ENCODE results near the gene PELI1. TPM values are rescaled to one million over a fixed set of nuclear protein-coding genes. Genes with fewer than 3 reads are reported as not detected.

Gene PELI1
- total and polyA plus RNA-seq, 2 experiments from 2014 or later = 2.8 to 7.8 TPM

GRCh38 chr2:64124571-64124970 lies 19.6 kb downstream of the PELI1 start:
- peaks cover 6% of the 10 kb centered on the region; the same call in 1 of the 2 replicates for H3F3A ChIP-seq (ENCODE audit: insufficient read depth)
- DNase-seq = no peak
- no peaks in the 10 kb centered on the region for H4K20me1 ChIP-seq (ENCODE audit: insufficient read depth)
- in situ Hi-C loops (cut with MboI) = no loop called here
- peaks cover 14% of the 10 kb centered on the region for H3K4me1 ChIP-seq (ENCODE audit: insufficient read depth)
- no peaks in the 10 kb centered on the region for H3K36me3 ChIP-seq (ENCODE audit: low read depth)
- TF ChIP-seq EZH2phosphoT487 (IDR thresholded peaks at IDR 0.05; ENCODE audit: insufficient read depth, low read depth) = no peak
- no peak for TF ChIP-seq EZH2 (IDR thresholded peaks at IDR 0.05; ENCODE audit: insufficient read depth, poor library complexity, severe bottlenecking)
- no peak overlapping the region for H3K9ac ChIP-seq
- peaks cover 44% of the 10 kb centered on the region; the same call in 1 of the 2 replicates for H3K79me2 ChIP-seq (ENCODE audit: insufficient read depth)
- no peaks in the 10 kb centered on the region for H3K27me3 ChIP-seq (replicated peaks; ENCODE audit: insufficient read depth)
- no peaks in the 10 kb centered on the region for H3K9me3 ChIP-seq (ENCODE audit: low read depth)
- H2AFZ ChIP-seq = no peak overlapping the region
- 0 out of 2 replicates have a peak overlapping the region, but pooled peaks have one; percentile 5 for H3K4me3 ChIP-seq
- no peak overlapping the region for H3K27ac ChIP-seq
- peak overlapping the region; percentile 23 for H3K4me2 ChIP-seq (ENCODE audit: unreplicated experiment)
- H3K9me2 ChIP-seq (ENCODE audit: insufficient read depth) = no peaks in the 10 kb centered on the region

GRCh38 chr2:64124168-64124567 lies 20.1 kb downstream of the PELI1 start:
- Histone ChIP-seq H2AFZ (no peak overlapping the region), H3K79me2 (ENCODE audit: insufficient read depth) (peaks cover 44% of the 10 kb centered on the region; the same call in 1 of the 2 replicates), H3K4me2 (ENCODE audit: unreplicated experiment) (peak overlapping the region; percentile 23), H3K27me3 (replicated peaks; ENCODE audit: insufficient read depth) (no peaks in the 10 kb centered on the region), H3K27ac (no peak overlapping the region), H3K4me1 (ENCODE audit: insufficient read depth) (peaks cover 12% of the 10 kb centered on the region), H3K36me3 (ENCODE audit: low read depth) (no peaks in the 10 kb centered on the region), H4K20me1 (ENCODE audit: insufficient read depth) (no peaks in the 10 kb centered on the region), H3K9me2 (ENCODE audit: insufficient read depth) (no peaks in the 10 kb centered on the region), H3K4me3 (0 out of 2 replicates have a peak overlapping the region, but pooled peaks have one; percentile 5), H3K9me3 (ENCODE audit: low read depth) (no peaks in the 10 kb centered on the region), H3F3A (ENCODE audit: insufficient read depth) (peaks cover 6% of the 10 kb centered on the region; the same call in 1 of the 2 replicates), H3K9ac (no peak overlapping the region)
- DNase-seq = no peak
- no peak for TF ChIP-seq EZH2 (IDR thresholded peaks at IDR 0.05; ENCODE audit: insufficient read depth, poor library complexity, severe bottlenecking)
- TF ChIP-seq EZH2phosphoT487 (IDR thresholded peaks at IDR 0.05; ENCODE audit: insufficient read depth, low read depth) = no peak
- in situ Hi-C loops (cut with MboI) = no loop called here
- WGBS, 2 experiments (ENCODE audit: low coverage in 1 of 2, low lambda C conversion rate in 2 of 2, missing lambda C conversion rate in 2 of 2) = 61 to 67% methylated on average over 3 of the region's 3 CpGs

GRCh38 chr2:64123740-64124139 lies 20.5 kb downstream of the PELI1 start:
- Histone ChIP-seq H3K4me1 (ENCODE audit: insufficient read depth) (peaks cover 8% of the 10 kb centered on the region), H3K36me3 (ENCODE audit: low read depth) (no peaks in the 10 kb centered on the region), H3K9me2 (ENCODE audit: insufficient read depth) (no peaks in the 10 kb centered on the region), H3K4me2 (ENCODE audit: unreplicated experiment) (no peak overlapping the region), H3K27me3 (replicated peaks; ENCODE audit: insufficient read depth) (no peaks in the 10 kb centered on the region), H4K20me1 (ENCODE audit: insufficient read depth) (no peaks in the 10 kb centered on the region), H3K9ac (no peak overlapping the region), H3F3A (ENCODE audit: insufficient read depth) (peaks cover 6% of the 10 kb centered on the region; the same call in 1 of the 2 replicates), H3K9me3 (ENCODE audit: low read depth) (no peaks in the 10 kb centered on the region), H3K27ac (no peak overlapping the region), H3K79me2 (ENCODE audit: insufficient read depth) (peaks cover 42% of the 10 kb centered on the region; the same call in 1 of the 2 replicates), H3K4me3 (no peak overlapping the region), H2AFZ (no peak overlapping the region)
- TF ChIP-seq EZH2 (IDR thresholded peaks at IDR 0.05; ENCODE audit: insufficient read depth, poor library complexity, severe bottlenecking) = no peak
- TF ChIP-seq EZH2phosphoT487 (IDR thresholded peaks at IDR 0.05; ENCODE audit: insufficient read depth, low read depth) = no peak
- DNase-seq = no peak
- in situ Hi-C loops (cut with MboI) = no loop called here
- 97 to 100% methylated on average over 1 of the region's 1 CpG for WGBS, 2 experiments (ENCODE audit: low coverage in 1 of 2, low lambda C conversion rate in 2 of 2, missing lambda C conversion rate in 2 of 2)

GRCh38 chr2:64122358-64122757 lies 21.9 kb downstream of the PELI1 start:
- H3K27ac ChIP-seq = no peak overlapping the region
- peaks cover 6% of the 10 kb centered on the region; the same call in 1 of the 2 replicates for H3F3A ChIP-seq (ENCODE audit: insufficient read depth)
- H3K9me3 ChIP-seq (ENCODE audit: low read depth) = no peaks in the 10 kb centered on the region
- H3K9ac ChIP-seq = no peak overlapping the region
- in situ Hi-C loops (cut with MboI) = no loop called here
- WGBS, 2 experiments (ENCODE audit: low coverage in 1 of 2, low lambda C conversion rate in 2 of 2, missing lambda C conversion rate in 2 of 2) = 89% methylated on average over 7 of the region's 7 CpGs
- H3K4me1 ChIP-seq (ENCODE audit: insufficient read depth) = peaks cover 8% of the 10 kb centered on the region
- no peak overlapping the region for H2AFZ ChIP-seq
- TF ChIP-seq EZH2 (IDR thresholded peaks at IDR 0.05; ENCODE audit: insufficient read depth, poor library complexity, severe bottlenecking) = no peak
- no peak for TF ChIP-seq EZH2phosphoT487 (IDR thresholded peaks at IDR 0.05; ENCODE audit: insufficient read depth, low read depth)
- no peaks in the 10 kb centered on the region for H3K27me3 ChIP-seq (replicated peaks; ENCODE audit: insufficient read depth)
- H3K79me2 ChIP-seq (ENCODE audit: insufficient read depth) = peaks cover 31% of the 10 kb centered on the region
- H3K4me2 ChIP-seq (ENCODE audit: unreplicated experiment) = no peak overlapping the region
- no peak for DNase-seq
- no peaks in the 10 kb centered on the region for H3K9me2 ChIP-seq (ENCODE audit: insufficient read depth)
- H3K4me3 ChIP-seq = no peak overlapping the region
- no peaks in the 10 kb centered on the region for H3K36me3 ChIP-seq (ENCODE audit: low read depth)
- no peaks in the 10 kb centered on the region for H4K20me1 ChIP-seq (ENCODE audit: insufficient read depth)

GRCh38 chr2:64120928-64121327 lies 23.3 kb downstream of the PELI1 start:
- peaks cover 30% of the 10 kb centered on the region for H3K79me2 ChIP-seq (ENCODE audit: insufficient read depth)
- no peaks in the 10 kb centered on the region for H4K20me1 ChIP-seq (ENCODE audit: insufficient read depth)
- no peak overlapping the region for H3K27ac ChIP-seq
- peaks cover 6% of the 10 kb centered on the region; the same call in 1 of the 2 replicates for H3F3A ChIP-seq (ENCODE audit: insufficient read depth)
- H3K27me3 ChIP-seq (replicated peaks; ENCODE audit: insufficient read depth) = no peaks in the 10 kb centered on the region
- peak; percentile 35 for DNase-seq
- 78 to 80% methylated on average over 6 of the region's 6 CpGs for WGBS, 2 experiments (ENCODE audit: low coverage in 1 of 2, low lambda C conversion rate in 2 of 2, missing lambda C conversion rate in 2 of 2)
- no peak overlapping the region for H2AFZ ChIP-seq
- no peaks in the 10 kb centered on the region for H3K9me3 ChIP-seq (ENCODE audit: low read depth)
- no peaks in the 10 kb centered on the region for H3K36me3 ChIP-seq (ENCODE audit: low read depth)
- H3K9me2 ChIP-seq (ENCODE audit: insufficient read depth) = no peaks in the 10 kb centered on the region
- H3K4me3 ChIP-seq = no peak overlapping the region
- no peak for TF ChIP-seq EZH2 (IDR thresholded peaks at IDR 0.05; ENCODE audit: insufficient read depth, poor library complexity, severe bottlenecking)
- TF ChIP-seq EZH2phosphoT487 (IDR thresholded peaks at IDR 0.05; ENCODE audit: insufficient read depth, low read depth) = no peak
- H3K9ac ChIP-seq = no peak overlapping the region
- H3K4me1 ChIP-seq (ENCODE audit: insufficient read depth) = peaks cover 10% of the 10 kb centered on the region
- no peak overlapping the region for H3K4me2 ChIP-seq (ENCODE audit: unreplicated experiment)
- in situ Hi-C loops (cut with MboI) = no loop called here

All from GM23248 (cell line).